GM12874 (cell line): ENCODE results near the gene LPCAT1.

ENCODE experiments used
- TF ChIP-seq, protein P1 (sequence below): IDR thresholded peaks from 2 replicates; pipeline ENCODE4 v1.5.1; 2011; ENCODE audit warnings: low read depth, mild to moderate bottlenecking, control low read depth, low read length, moderate library complexity; ENCODE audit not compliant: insufficient read depth

LPCAT1 gene

DNA sequence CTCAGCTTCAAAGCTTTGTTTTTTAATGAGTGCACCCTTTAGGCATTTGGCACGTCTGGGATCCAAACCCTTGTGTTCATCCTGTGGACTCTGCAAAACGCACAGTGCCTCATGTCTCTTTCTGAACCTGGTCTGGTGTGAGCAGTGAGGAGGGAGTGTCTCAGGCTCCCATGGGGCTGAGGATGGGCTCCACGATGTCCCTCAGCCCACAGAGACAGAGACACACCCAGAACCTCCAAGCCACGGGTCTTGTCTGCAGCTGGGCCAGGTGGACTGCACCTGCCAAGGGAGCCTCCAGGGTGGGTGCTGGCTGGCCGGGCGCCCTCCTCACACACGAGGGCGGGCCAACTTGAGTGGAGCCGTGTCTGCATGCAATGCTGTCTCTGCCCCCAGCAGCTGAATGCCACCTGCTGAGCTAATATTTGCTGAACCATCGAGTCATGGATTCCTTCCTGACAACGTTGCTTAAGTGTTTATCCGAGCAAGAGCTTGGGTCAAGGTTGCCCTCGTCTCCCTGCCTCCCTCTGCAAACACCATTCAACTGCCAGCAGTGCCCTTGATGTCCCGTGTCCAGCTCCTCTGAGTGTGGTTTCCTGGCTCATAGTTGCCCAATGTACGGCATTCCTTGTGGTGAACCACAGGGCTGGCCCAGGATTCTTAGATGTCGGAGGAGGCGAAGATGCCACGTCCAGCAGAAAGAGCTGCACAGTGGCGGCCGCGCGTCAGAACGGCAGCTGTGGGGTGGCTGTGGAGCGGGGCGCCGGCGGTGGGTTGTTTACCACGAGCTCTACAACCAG is 31.4 kb upstream of the LPCAT1 start:
- TF ChIP-seq, protein P1, sequence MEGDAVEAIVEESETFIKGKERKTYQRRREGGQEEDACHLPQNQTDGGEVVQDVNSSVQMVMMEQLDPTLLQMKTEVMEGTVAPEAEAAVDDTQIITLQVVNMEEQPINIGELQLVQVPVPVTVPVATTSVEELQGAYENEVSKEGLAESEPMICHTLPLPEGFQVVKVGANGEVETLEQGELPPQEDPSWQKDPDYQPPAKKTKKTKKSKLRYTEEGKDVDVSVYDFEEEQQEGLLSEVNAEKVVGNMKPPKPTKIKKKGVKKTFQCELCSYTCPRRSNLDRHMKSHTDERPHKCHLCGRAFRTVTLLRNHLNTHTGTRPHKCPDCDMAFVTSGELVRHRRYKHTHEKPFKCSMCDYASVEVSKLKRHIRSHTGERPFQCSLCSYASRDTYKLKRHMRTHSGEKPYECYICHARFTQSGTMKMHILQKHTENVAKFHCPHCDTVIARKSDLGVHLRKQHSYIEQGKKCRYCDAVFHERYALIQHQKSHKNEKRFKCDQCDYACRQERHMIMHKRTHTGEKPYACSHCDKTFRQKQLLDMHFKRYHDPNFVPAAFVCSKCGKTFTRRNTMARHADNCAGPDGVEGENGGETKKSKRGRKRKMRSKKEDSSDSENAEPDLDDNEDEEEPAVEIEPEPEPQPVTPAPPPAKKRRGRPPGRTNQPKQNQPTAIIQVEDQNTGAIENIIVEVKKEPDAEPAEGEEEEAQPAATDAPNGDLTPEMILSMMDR, result no peak

DNA sequence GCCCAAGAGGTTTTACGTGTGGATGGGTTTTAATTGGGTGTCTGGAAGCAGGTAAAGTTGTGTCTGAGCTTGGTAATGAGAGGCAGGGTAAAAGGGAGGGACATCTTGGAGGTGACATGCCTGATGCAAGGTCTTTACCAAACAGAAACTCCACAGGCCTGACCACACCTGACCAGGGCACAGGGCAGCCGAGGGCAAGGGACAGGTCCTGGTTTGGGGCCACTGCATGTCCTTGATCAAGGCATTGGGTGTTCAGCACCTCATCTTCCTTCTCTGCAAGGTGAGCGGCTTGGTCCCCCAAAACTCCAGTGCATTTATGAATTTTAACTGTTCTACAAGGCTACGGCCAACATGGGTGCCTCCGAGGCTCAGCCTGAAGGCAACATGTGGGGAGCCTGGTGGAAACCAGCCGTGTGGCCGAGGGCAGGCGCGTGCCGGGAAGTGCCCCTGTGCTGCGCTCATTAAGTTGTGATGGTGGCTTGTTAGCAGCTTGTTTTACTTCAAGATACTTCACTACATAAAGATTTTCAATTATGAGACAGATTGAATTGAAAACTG is 30.7 kb upstream of the LPCAT1 start:
- TF ChIP-seq, protein P1, result no peak

DNA sequence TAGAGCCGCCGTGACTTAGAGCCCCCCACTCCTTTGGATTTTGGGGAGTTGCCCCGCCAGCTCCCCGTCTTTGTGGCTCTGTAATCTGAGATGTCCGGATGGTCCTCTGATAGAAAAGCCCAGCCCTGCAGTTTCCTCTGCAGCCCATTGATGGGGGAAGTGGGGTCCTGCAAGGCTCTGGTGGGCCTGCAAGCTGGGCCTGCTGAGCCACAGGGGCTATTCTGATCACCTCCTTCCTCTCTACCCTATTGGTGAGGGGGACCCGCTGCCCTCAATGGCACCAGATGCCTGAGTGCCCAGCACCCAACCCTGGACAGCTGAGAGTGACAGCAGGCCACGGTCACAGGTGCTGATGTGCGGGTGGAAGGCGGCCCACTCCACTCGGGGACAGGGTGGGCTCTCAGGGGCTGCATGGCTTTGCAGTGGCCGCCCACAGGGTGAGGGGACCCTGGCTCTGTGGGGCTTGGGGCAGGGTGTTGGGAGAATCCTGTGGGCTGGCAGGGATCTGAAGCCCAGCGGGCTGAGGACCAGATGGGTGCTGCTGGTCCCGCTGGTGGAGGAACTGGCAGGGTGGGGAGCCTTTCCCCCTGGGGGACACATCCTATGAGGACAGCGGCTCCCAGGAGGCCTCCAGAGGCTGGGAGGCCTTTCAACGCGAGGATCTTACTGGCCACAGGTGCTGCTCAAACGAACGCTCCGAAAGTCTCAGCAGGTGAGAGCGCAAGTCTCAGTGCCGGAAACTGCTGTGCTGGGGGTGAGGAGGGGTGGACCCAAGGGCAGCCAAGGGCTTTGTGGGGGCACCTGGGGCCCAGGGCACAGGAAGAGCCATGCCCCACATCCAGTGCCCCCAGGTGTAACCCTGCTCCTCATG is 30.0 kb upstream of the LPCAT1 start:
- TF ChIP-seq, protein P1, result no peak

DNA sequence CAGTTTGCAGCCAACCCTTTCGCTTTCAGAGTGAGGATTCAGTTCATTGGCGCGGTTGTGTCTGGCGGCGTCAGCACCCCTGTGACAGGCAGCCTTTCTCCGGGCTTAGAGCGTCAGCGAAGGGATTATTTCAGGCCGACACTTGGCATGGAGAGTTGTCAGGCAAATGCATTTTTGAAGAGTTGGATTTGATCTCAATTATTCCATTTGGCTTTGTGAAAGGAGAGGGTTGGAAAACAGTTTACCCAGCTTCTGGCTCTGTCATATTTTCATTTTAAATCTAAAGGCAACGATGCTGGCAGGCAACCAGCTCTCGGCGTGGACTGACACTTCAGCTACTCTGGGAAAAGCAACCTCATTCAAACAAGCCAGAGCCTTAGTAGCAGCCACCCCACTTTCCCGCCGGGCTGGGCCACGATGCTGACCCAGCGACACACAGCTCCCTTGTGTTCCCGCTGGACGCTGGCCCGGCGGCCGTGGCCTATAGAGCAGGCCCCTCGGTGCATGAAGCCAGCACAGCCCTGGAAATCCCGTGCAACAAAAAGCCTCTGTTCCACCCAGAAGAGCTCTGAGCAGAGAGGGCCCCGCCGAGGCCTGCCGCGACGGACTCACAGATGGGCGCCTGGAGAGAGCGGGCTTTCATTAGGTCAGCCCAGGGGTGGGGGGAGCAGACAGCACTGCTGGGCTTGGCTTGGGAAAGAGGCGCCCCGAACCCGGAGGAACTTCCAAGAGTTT is 28.9 kb upstream of the LPCAT1 start:
- TF ChIP-seq, protein P1, result no peak

DNA sequence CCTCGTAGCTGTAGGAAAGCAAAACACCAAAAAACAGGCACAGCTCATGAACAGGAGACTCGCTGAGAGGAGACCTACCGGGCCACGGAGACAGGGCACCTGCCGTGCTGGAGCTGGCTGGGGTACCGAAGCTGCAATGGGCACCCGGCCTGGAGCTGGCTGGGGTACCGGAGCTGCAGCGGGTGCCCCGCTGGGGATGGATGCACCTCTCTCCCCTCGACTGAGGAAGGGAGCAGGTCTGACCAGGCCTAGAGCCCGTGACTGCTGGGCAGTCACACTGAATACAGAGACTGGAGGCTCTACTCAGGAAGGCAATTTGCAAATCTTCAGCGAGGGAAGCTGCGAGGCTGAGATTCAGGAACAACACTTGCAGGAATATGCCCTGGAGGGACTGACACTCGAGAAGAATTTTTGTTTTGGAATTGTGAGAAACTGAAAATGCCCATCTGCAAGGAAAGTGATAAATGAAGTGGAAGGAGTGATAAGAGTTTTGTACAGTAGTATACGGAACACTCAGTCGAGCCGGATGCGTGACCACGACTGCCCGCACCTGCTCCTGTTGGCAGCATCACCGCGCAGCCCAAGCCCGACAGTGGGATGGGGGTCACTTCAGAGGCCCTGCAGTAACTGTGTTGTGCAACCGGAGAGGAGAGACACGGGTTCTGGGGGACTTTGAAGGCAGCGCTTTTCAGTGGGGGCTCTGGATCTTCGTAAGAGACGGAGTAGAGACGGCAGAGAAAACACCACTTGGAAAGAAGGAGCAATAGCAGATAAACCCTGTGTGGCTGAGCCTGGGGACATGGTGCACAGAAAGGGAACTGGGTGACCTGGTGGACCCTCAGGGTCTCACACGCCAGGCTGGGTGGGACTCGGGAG is 27.9 kb upstream of the LPCAT1 start:
- TF ChIP-seq, protein P1, result no peak

DNA sequence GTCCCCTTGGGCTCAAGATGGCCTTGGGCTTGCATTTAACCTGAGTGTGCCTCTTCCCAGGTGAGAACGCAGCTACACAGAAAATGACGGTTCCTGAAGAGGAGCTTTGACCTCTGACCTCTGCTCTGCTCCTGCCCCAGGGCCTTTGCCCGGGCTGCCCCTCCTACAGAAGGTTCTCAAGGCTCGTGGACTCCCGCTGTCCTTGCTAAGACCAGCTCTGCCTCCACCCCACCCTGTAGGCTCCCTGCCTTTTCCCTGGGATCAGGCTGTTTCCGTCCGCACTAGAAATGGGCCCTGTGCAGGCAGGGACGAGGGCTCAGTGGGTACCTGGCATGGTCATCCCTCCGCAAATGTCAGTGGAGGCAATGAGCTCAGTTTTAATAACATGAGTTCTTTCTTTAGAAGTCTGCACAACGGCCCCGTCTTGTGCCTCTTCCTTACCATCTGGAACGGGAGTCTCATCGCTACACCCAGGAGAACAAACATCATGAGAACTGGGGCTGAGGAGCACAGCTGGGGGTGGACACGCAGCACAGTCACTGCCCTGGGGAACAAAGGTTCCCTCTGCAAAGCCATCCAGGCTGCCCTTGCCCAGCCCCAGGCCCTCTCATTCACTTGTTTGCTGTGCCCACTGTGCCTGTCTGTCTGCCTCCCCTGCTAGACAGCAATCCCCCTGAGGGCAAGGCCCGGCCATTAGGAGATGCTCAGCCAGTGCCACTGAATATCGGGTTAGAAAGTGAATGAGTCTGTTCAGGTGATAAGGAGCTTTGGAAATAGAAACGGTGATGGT is 26.7 kb upstream of the LPCAT1 start:
- TF ChIP-seq, protein P1, result no peak
